ENCODE results near the gene IL1RAP. TPM values are rescaled to one million over a fixed set of nuclear protein-coding genes. Genes with fewer than 3 reads are reported as not detected.

IL1RAP gene
- total RNA-seq: 14.3 and 22.0 TPM in 2 replicates

DNA sequence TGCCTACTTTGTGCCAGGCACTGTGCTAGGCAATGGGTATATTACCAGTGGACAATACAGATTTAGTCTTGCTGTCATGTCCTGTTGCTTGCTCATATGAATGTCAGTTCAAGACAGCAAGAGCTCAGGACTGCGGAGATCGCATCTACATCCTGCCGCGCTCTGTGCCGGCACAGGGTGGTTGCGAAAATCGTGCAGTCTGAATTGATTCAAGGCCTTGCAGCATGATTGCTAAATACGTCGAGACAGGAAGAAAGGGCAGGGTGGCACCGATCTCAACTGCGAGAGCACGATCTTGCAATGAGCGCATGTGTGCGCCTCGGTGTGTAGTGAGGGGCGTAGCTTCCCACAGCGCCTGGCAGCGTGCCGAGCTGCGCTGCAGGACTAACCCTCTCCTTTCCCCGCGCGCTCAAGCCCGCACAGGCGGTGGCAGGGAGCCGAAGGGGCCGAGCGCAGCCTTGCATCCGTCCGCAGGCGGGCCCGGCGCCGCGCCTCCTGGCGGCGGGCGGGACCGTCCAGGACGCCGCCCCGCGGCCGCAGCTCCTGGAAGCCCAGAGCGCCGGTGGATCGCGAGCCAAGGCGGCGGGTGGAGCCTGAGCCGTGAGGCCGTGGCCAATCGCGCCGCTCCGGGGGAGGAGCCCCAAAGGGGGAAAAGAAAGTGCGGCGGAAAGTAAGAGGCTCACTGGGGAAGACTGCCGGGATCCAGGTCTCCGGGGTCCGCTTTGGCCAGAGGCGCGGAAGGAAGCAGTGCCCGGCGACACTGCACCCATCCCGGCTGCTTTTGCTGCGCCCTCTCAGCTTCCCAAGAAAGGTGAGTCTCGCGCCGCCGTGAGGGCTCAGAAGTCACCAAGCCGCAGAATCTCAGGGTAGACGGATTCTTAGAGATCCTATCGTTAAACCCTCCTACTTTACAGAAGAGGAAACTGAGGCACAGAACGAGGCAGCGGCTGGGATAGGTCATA, at the start of gene IL1RAP:
Gene IL1RAP, plus strand, starts transcription at position 677 of the 962 bp plus-strand sequence. CDS start 50,205 bp downstream, outside the sequence.

Other genes with a start within 250 kb of the IL1RAP start
- gene CLDN1, start 191.6 kb upstream of the IL1RAP start, total RNA-seq: 0.06 TPM in 1 of 2 replicates, not detected in the other
- gene CLDN16, start 125.9 kb upstream of the IL1RAP start, total RNA-seq: not detected in 2 replicates
- gene TMEM207, start 64.2 kb upstream of the IL1RAP start, total RNA-seq: not detected in 2 replicates